D341Med (cell line): ENCODE results near the gene LAMP1.
A peak's percentile ranks its signal among the peaks of the same experiment; 100 is the strongest.
"Not testable (repeated sequence)": the region's sequence is repeated elsewhere in the genome, so short reads cannot be mapped to it uniquely, and the experiment has no call there.

Source experiments
- DNase-seq: peaks from one replicate; pipeline ENCODE4 v3.0.0; 2012; ENCODE audit warnings: low spot score

The LAMP1 gene

GRCh38 chr13:113327766-113328471 is 30.9 kb downstream of the LAMP1 start:
- peak; percentile 71 for DNase-seq

- DNase-seq = no peak
These were observed 31.8 kb downstream of the LAMP1 start for GRCh38 chr13:113328851-113329250.

GRCh38 chr13:113329656-113330312 is 32.7 kb downstream of the LAMP1 start:
- DNase-seq = no peak

- no peak for DNase-seq
These were observed 35.6 kb downstream of the LAMP1 start for GRCh38 chr13:113332615-113333014.

- DNase-seq = no peak
These were observed 36.0 kb downstream of the LAMP1 start for GRCh38 chr13:113333076-113333475.

GRCh38 chr13:113337556-113337955 is 40.5 kb downstream of the LAMP1 start:
- DNase-seq = no peak

GRCh38 chr13:113337976-113338375 is 40.9 kb downstream of the LAMP1 start:
- DNase-seq = no peak

GRCh38 chr13:113338451-113338850 is 41.4 kb downstream of the LAMP1 start:
- no peak for DNase-seq

GRCh38 chr13:113342820-113343691 is 46.0 kb downstream of the LAMP1 start:
- DNase-seq = peak; percentile 22

GRCh38 chr13:113343692-113343968 is 46.6 kb downstream of the LAMP1 start:
- DNase-seq = no peak

GRCh38 chr13:113345486-113345885 is 48.4 kb downstream of the LAMP1 start:
- DNase-seq = no peak

GRCh38 chr13:113347736-113348225 is 50.7 kb downstream of the LAMP1 start:
- DNase-seq = not testable (repeated sequence)

- DNase-seq = no peak
These were observed 51.6 kb downstream of the LAMP1 start for GRCh38 chr13:113348591-113348990.

GRCh38 chr13:113349050-113349449 is 52.0 kb downstream of the LAMP1 start:
- no peak for DNase-seq

- no peak for DNase-seq
These were observed 52.5 kb downstream of the LAMP1 start for GRCh38 chr13:113349491-113349890.

- DNase-seq = peak; percentile 24
These were observed 53.3 kb downstream of the LAMP1 start for GRCh38 chr13:113350065-113350937.

GRCh38 chr13:113350938-113351335 is 53.9 kb downstream of the LAMP1 start:
- DNase-seq = no peak

GRCh38 chr13:113351514-113352026 is 54.5 kb downstream of the LAMP1 start:
- DNase-seq = no peak

GRCh38 chr13:113353254-113353653 is 56.2 kb downstream of the LAMP1 start:
- DNase-seq = no peak

- no peak for DNase-seq
These were observed 58.0 kb downstream of the LAMP1 start for GRCh38 chr13:113354831-113355610.

- DNase-seq = no peak
These were observed 58.6 kb downstream of the LAMP1 start for GRCh38 chr13:113355621-113356020.
